Activated T-cell treated with anti-CD3 and anti-CD28 coated beads for 24 hours (primary cell): Measurements from ENCODE around the gene LAMA2.

Experiments
- DNase-seq: peaks from one replicate; pipeline ENCODE4 v3.0.0-alpha.2; 2020; ENCODE audit warnings: low read depth

LAMA2 gene

DNA sequence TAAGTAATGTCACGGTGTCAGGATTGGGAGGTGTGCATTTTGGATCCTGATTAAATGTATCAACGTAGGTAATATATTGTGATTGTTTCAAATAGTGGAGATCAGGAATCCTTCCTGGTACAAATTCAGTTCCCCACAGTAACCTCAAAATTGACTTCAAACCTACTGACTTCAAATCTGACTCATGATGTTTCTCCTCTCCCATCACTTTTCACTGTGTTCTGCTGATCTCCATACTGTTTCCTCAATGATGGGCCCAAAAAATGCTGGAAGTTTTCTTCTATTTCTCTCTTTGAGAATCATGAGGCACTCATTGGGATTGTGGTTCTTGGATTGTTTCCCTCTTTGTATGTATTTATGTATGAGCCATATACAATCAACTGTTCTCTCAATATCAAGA lies 35.9 kb downstream of the LAMA2 start:
- DNase-seq, result no peak

DNA sequence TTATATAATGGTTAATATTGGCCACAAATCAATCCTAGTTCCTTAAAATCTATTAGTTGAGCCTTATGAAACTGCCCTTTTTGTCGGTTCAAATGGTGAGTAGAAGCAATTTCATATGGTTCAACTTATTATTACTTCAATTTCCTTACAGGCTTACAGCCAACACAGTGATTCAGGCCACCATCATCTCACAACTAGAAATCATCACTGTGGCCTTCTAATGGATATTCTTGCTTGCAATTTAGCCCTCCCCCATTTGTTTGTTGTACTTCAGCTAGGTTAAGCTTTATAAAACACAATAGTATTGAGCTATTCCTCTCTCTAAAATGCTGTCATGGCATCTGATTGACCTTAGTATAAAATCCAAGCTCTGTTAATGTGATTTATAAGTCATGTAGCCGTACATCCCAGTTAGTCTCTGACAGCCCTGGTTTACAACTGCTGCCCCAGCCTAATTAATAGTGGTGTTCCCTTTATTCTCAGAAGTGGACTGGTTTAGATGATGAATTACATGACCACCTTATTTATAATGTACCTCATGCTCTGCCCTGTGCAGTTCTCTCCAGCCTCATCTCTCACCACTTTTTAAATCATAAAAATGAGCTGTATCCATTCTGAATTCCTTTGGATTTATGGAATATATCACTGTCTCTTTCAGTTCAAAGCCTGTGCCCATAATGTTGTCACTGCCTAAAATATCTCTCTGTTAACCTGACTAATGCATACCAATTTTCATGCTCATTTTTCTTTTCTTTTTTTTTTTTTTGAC lies 36.7 kb downstream of the LAMA2 start:
- DNase-seq, result no peak

DNA sequence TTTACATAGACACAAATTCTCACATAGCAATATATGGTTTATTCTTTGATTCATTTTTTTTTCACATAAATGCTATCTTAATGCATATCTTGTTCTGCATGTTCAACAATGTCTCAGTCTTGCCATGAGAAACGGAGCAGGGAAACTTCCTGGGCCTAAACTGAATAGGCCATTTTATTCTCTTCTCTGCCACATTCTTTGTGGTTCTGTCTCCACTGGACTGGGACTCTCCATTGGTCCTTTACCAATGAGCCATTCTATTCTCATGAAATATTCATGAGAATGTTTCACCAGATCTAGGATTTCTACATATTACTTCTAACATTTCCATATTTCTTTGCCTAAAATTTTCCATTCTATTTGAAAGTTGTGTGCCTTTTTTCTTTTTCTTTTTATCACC lies 42.8 kb downstream of the LAMA2 start:
- DNase-seq, result no peak

DNA sequence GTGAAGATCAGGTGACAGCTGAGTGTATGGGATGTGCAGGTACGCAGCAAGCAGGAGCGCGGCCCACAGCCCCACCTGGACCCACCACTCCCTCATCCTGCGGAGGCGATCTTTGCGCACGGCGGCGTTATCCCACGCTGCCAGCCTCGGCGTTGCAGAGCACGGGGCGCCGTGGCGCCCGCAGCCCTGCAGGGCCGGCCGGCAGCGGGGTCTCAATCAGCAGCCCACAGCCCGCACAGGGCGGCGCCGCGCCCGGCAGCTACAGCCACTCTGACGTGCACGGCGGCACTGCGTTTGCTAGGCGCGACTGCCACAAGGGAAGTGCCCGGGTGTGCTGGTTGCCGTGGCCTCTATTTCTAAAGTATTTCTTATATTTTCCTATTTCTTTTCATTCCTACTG lies 46.9 kb downstream of the LAMA2 start:
- DNase-seq, result no peak

DNA sequence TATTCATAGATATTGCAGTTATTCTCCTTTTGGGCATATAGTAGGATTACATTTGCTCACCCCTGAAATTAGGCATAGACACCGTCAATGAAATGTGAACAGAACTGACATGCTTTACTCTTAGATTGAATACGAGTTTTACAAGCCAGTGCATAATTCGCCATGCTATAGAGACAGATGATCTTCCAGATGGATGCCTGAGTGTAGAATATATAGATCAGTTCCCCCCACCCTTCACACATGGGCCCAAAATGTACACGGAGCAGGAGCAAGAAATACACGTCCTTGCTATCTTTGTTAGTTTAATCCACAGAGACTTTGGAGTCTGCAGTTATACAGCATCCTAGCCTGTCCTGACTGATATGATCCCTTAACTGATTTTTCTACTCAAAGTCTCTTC lies 47.4 kb downstream of the LAMA2 start:
- DNase-seq, result no peak

DNA sequence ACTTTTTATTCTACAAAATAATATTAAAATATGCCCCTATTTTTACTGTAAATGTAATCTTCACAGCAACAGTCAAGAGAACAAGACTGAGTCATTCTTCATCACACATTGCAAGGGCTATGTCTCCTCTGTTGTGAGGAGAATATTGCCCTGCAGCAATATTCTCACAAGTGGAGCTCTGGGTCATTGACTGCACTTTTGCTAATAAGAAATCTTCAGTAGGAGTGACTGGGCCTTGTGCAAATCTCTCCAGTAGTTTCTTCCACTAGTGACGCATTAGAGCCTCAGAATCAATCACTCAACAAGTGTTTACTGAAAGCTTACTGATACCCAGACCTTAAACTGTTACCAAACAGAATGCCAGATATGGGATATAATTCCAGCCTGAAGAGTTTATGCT lies 49.1 kb downstream of the LAMA2 start:
- DNase-seq, result no peak

DNA sequence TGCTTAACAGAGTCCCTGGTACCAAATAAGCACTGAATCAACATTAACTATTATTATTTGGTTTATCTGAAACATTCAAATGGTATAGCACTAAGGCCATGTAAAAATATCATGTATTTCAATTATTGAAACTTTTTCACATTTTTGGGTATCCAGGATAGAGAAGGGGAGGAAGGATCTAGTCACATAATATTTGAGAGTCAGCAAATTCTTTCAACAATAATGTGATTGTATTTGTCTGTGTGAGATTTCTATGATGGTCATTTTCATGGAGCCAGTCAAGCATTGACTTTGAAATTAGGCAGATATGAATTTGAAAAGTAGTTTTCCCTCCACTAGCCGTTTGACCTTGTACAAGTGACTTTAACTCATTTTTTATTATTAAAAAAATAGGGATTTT lies 67.9 kb downstream of the LAMA2 start:
- no peak for DNase-seq

- no peak for DNase-seq
Measured at GRCh38 chr6:128952902-128953301, 70.0 kb downstream of the LAMA2 start.

GRCh38 chr6:128954308-128955043 lies 71.5 kb downstream of the LAMA2 start:
- no peak for DNase-seq

- DNase-seq, result no peak
Measured at GRCh38 chr6:128963561-128963960, 80.6 kb downstream of the LAMA2 start.

DNA sequence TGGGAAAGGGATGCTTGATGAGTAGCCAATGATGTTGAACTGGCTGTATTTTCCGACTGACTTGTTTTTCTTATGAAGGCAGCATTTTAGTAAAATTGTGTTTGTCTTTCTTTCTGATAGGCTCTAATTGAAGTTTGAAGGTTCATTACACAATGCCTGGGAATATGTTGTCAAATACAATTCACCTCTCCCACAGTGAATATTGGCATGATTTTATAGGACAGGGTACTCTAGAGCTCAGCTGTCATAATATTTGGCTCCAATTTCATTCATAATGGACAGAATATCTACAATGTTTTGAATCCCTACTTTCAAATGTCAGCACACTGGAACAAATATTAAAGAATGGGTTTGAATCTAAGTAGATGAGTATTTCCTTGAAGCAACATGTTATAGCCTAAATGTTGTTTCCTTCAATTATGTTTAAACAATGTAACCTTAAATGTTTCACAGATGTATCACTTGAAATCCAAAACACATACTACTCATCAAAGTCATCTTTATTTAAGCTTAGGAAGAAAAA lies 81.4 kb downstream of the LAMA2 start:
- DNase-seq, result no peak

- DNase-seq, result no peak
Measured at GRCh38 chr6:128964771-128965170, 81.8 kb downstream of the LAMA2 start.

GRCh38 chr6:128966934-128967333 lies 84.0 kb downstream of the LAMA2 start:
- DNase-seq, result no peak

DNA sequence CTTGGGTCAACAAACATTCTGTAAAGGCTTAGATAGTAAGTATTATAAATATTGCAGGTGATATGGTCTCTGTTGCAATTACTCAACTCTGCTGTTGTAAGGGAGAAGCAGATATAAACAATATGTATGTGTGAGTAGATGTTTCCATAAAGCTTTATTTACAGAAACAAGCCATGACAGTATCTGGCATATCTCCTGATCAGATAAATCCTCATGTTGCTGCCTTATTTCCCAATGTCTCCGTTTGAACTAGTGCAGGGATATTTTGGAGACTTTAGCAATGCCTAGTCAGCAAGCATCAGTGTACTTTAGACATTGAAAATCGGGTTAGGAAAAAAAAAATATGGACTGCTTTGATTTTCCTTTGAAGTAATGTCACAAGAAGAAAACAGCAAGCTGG lies 96.1 kb downstream of the LAMA2 start:
- DNase-seq, result no peak

DNA sequence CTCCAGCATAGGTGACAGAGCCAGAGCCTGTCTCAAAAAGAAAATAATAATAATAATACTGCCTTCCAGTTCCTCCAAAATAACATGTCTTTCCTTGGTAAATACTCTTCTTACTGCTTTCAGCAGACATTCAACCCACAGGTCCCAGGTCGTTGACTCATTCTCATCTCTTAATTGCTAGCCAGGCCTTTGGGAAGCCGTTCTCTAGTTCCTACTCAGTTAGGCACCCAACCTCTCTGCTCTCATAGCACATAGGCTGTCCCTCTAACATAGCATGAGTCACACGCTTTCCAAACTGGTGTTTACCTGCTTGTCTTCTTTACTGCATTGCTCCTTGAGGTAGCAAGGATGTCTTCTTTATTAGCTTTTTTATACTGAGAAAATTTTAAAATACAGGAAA lies 98.8 kb downstream of the LAMA2 start:
- no peak for DNase-seq

GRCh38 chr6:128990360-128990759 lies 107.4 kb downstream of the LAMA2 start:
- DNase-seq, result no peak

DNA sequence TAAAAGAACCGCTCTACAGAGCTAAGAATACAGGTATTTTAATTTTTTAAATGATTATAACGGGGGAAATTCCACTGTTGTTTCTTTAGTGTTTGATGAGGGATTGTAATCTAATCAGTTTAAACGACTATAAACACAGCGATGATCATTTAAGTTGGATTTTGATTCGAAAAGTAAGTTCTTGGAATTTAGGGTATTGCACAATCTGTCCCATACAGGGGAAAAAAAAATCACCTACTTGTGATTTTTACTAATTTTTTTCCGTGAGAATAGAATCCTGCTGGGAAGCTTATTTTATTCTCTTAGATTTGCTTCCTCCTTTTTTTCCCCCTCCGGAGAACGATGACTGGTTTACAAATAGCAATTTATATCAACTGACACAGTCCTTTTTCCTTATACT lies 108.0 kb downstream of the LAMA2 start:
- DNase-seq, result no peak

- DNase-seq, result no peak
Measured at GRCh38 chr6:128993166-128993565, 110.2 kb downstream of the LAMA2 start.

DNA sequence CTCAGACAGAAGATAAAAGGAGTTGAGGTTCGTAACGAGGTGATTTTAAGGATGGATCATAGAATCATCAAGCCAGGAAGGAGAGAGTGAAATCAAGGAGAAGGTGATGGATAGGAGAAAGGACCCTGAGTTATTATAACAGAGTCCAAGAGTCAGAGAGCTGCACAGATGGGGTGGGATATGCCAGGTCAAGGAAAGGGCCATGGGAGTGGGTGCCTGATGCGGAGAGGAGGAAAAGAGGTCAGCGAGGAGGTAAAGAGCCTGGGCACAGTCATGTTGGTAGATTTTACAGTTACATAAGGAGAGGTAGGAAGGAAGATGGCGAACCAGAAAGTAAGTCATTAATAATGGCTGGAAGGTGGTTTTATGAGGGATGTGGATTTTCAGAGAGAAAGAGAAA lies 114.9 kb downstream of the LAMA2 start:
- DNase-seq, result no peak

GRCh38 chr6:129006724-129007514 lies 124.0 kb downstream of the LAMA2 start:
- no peak for DNase-seq

DNA sequence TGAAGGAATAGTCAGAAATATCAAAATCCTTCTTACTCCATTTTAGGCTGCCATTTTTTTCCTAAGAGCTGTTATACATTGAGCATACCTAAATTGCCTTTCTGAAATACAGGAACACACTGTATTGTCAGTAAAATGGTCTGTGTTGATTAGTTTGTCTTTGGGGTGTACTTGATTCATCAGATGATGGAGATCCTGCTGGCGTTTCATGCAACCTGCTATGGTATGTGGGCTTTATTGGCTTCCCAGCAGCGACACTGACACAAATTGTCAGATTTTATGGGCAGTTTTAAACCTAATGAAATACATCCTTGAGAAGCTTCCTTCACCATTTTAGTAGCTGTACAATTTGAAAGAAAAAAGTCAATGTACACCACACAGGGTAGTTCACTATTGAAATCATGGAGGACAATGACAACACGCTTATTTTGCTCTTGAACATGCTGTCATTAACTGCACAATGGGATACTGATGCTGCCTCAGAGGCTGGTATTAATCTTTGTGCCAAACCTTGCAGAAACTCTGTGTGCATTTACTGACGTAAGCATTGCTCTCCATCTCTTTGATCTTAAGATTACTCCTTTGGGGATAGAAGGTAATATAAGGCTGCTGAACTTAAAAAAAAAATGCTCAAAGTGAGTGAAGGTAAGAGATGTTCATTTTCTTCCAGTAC lies 124.9 kb downstream of the LAMA2 start:
- no peak for DNase-seq

DNA sequence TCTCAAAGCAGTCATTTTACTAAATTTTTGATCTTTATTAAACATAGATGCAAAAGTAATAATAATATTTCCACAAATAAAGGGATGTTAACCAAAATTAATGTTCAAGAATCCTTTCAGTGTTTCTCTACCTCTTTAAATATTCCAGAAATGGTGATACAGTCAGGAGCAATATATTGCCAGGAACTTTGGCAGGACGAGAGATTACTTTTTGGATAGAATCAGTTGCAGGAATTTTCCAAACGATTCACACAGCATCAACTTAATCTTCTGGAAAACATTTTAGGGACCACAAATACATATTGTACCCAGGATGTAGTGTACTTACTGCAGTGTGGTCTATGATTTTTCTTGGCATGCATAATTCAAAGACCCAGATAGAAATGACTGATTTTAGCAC lies 125.7 kb downstream of the LAMA2 start:
- DNase-seq, result no peak
